ENCODE measurements around the gene MS4A4E. TPM values are rescaled to one million over a fixed set of nuclear protein-coding genes. Genes with fewer than 3 reads are reported as not detected.

MS4A4E gene
- total RNA-seq, 1 donor from 2014 or later = not detected

DNA sequence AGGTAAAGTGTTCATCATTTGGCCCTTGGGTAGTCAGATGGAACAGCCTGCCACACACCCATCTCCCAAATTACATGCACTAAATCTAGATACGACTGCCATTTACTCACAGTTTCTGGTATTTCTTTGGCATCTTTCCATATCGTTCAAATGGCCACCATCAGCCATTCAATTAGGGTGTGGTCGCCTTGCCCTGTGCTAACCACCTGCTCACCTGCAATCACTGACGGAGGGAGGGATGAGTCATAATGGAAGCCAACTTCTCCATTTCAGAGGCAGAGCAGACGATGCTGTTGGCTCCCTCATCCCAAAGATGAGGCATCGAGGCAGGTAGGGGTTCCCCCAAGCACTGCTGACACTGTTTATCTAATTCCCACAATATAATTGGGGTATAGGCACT, 74.6 kb downstream of the MS4A4E start:
- DNase-seq (ENCODE audit: low spot score in 2 of 2, unreplicated experiment in 2 of 2) = no peak
- Mint-ChIP-seq H3K36me3 (no peaks in the 10 kb centered on the region), H3K27me3 (ENCODE audit: low read depth) (no peaks in the 10 kb centered on the region), H3K4me1 (no peaks in the 10 kb centered on the region), H3K27ac (no peak overlapping the region), H3K9me3 (peaks cover 25% of the 10 kb centered on the region), H3K4me3 (no peak overlapping the region)
- TF ChIP-seq, protein P1, sequence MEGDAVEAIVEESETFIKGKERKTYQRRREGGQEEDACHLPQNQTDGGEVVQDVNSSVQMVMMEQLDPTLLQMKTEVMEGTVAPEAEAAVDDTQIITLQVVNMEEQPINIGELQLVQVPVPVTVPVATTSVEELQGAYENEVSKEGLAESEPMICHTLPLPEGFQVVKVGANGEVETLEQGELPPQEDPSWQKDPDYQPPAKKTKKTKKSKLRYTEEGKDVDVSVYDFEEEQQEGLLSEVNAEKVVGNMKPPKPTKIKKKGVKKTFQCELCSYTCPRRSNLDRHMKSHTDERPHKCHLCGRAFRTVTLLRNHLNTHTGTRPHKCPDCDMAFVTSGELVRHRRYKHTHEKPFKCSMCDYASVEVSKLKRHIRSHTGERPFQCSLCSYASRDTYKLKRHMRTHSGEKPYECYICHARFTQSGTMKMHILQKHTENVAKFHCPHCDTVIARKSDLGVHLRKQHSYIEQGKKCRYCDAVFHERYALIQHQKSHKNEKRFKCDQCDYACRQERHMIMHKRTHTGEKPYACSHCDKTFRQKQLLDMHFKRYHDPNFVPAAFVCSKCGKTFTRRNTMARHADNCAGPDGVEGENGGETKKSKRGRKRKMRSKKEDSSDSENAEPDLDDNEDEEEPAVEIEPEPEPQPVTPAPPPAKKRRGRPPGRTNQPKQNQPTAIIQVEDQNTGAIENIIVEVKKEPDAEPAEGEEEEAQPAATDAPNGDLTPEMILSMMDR (IDR thresholded peaks at IDR 0.05; ENCODE audit: unreplicated experiment) = no peak

DNA sequence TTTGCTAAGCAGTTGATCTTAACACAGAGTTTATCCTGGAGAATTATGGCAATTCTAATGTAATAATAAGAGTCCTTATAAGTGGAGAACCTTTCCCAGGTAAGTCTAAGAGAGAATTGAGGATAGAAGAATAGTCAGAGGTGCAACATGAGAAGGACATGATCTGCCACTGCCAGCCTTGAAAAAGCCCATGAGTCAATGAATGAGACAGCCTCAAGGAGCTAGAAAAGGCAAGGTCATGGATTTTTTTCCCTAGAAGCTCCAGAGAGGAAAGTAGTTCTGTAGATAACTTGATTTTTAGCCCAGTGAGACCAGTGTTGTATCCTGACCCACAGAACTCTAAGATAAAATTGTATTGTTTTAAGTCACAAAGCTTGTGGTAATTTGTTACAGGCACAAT, 77.0 kb downstream of the MS4A4E start:
- Mint-ChIP-seq H3K4me3 (no peak overlapping the region), H3K9me3 (peaks cover 25% of the 10 kb centered on the region), H3K27me3 (ENCODE audit: low read depth) (no peaks in the 10 kb centered on the region), H3K36me3 (no peaks in the 10 kb centered on the region), H3K27ac (no peak overlapping the region), H3K4me1 (no peaks in the 10 kb centered on the region)
- TF ChIP-seq, protein P1 (IDR thresholded peaks at IDR 0.05; ENCODE audit: unreplicated experiment) = no peak
- no peak for DNase-seq (ENCODE audit: low spot score in 2 of 2, unreplicated experiment in 2 of 2)

DNA sequence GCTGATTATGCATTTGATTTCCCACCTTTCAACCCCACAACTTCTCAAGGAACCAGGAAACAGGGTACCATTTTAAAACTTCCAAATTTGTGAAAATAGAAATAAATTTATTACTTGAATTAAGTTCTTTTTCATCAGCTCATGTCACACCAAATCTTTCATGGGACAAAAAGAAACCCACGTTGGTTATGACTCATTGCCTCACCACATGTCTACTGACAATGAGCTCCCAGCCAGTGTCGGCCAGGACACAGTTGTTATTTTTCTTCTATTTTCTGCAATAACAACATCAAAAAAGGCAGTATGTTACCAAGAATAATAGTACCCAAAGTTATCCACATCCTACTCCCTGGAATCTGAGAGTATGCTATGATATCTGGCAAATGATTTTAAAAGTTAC, 77.4 kb downstream of the MS4A4E start:
- H3K27me3 Mint-ChIP-seq (ENCODE audit: low read depth) = no peaks in the 10 kb centered on the region
- TF ChIP-seq, protein P1 (IDR thresholded peaks at IDR 0.05; ENCODE audit: unreplicated experiment) = no peak
- H3K9me3 Mint-ChIP-seq = peaks cover 23% of the 10 kb centered on the region
- no peak overlapping the region for H3K4me3 Mint-ChIP-seq
- H3K36me3 Mint-ChIP-seq = no peaks in the 10 kb centered on the region
- H3K27ac Mint-ChIP-seq = no peak overlapping the region
- H3K4me1 Mint-ChIP-seq = no peaks in the 10 kb centered on the region
- DNase-seq (ENCODE audit: low spot score in 2 of 2, unreplicated experiment in 2 of 2) = no peak

DNA sequence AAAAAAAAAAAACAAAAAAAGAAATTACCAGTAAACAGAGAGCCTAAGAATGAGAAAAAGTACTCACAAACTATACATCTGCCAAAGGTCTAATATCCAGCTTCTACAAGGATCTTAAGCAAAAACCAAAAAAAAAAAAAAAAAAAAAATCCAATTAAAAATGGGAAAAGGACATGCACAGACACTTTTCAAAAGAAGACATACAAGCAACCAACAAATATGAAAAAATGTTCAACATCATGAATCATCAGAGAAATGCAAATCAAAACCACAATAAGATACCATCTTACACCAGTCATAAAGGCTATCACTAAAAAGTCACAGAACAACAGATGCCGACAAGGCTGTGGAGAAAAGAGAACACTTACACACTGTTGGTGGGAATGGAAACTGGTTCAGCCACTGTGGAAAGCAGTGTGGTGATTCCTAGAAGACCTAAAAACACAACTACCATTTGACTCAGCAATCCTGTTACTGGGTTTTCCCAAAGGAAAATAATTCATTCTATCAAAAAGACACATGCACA, 78.3 kb downstream of the MS4A4E start:
- TF ChIP-seq, protein P1 (IDR thresholded peaks at IDR 0.05; ENCODE audit: unreplicated experiment) = no peak
- Mint-ChIP-seq H3K27ac (no peak overlapping the region), H3K4me1 (no peaks in the 10 kb centered on the region), H3K4me3 (no peak overlapping the region), H3K9me3 (peaks cover 14% of the 10 kb centered on the region), H3K36me3 (no peaks in the 10 kb centered on the region), H3K27me3 (ENCODE audit: low read depth) (no peaks in the 10 kb centered on the region)
- no peak for DNase-seq (ENCODE audit: low spot score in 2 of 2, unreplicated experiment in 2 of 2)

DNA sequence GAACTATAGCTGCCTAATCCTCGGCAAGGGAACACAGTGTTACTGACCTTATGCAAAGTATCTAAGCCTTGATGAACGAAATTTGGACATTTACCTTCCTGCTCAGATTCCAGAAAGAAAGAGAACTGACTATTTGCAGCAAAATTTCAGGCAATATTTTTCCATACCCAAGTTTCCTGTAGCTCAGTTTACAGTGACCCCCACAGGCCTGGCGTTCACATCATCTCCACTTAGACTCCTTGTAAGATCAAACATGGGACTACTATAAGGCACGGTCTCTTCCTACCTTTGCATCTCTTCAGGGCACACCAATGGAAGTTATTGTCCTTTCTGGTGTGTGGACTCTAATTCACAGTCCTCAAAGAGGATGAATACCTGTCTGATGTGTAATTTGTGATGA, 81.2 kb downstream of the MS4A4E start:
- Mint-ChIP-seq H3K9me3 (peaks cover 6% of the 10 kb centered on the region), H3K36me3 (no peaks in the 10 kb centered on the region), H3K27ac (no peak overlapping the region), H3K4me1 (no peaks in the 10 kb centered on the region), H3K27me3 (ENCODE audit: low read depth) (peaks cover 5% of the 10 kb centered on the region), H3K4me3 (no peak overlapping the region)
- no peak for DNase-seq (ENCODE audit: low spot score in 2 of 2, unreplicated experiment in 2 of 2)
- TF ChIP-seq, protein P1 (IDR thresholded peaks at IDR 0.05; ENCODE audit: unreplicated experiment) = no peak

DNA sequence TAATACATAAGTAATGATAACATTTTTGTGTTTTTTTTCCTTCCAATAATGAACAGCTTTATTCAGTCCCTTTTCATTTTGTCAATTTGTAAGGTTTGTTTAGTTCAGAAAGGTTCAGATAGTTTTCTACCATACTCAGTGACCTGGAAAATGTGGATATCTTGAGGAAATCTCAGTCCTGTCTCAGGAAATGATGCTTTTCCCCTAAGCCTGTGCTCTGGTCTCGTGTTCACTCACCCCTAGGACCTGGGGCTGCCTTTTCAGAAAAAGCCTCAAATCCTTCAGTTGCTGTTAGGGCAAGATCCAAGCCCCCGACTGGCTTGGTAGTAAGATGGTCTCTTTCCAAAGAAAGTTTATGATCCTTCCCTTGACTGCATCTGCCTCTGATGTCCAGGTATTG, 81.8 kb downstream of the MS4A4E start:
- peaks cover 5% of the 10 kb centered on the region for H3K27me3 Mint-ChIP-seq (ENCODE audit: low read depth)
- no peak overlapping the region for H3K27ac Mint-ChIP-seq
- no peaks in the 10 kb centered on the region for H3K4me1 Mint-ChIP-seq
- no peaks in the 10 kb centered on the region for H3K36me3 Mint-ChIP-seq
- H3K4me3 Mint-ChIP-seq = no peak overlapping the region
- TF ChIP-seq, protein P1 (IDR thresholded peaks at IDR 0.05; ENCODE audit: unreplicated experiment) = no peak
- no peak for DNase-seq (ENCODE audit: low spot score in 2 of 2, unreplicated experiment in 2 of 2)
- peaks cover 8% of the 10 kb centered on the region for H3K9me3 Mint-ChIP-seq
